HepG2 (cell line): ENCODE data around the gene CSTF3. TPM values are rescaled to one million over a fixed set of nuclear protein-coding genes. Genes with fewer than 3 reads are reported as not detected.

Experiments
- ATAC-seq: fragments of 200-7000 bp; cut with Tn5 transposase; 3 replicates; pipeline ENCODE4 v1.9.1; 2020; ENCODE audit warnings: mild to moderate bottlenecking, moderate library complexity
- BruUV-seq: library from RNA; stranded (reverse); fragments of 400-500 nt; replicated peaks from 2 replicates; lab custom pipeline; 2021; lab: Mats Ljungman, UMichigan
- CTCF ChIA-PET: fragments of 300-600 bp; formaldehyde crosslinking; extraction: SDS; loops from one replicate; lab custom pipeline; 2021; ENCODE audit warnings: low total read pairs, inconsistent platforms, low intra/inter-chr PET ratio; lab: Yijun Ruan, JAX
- POLR2A ChIA-PET: fragments of 350-600 bp; sonication (Branson Sonifier 250); formaldehyde crosslinking; loops from one replicate; lab custom pipeline; 2020; ENCODE audit warnings: antibody characterized with exemption, inconsistent platforms; lab: Yijun Ruan, JAX
- DNase-seq: peaks from one replicate; pipeline ENCODE4 v3.0.0-alpha.2; 2015; ENCODE audit warnings: low spot score
- FAIRE-seq: peaks from 3 replicates; lab custom pipeline; 2011; peaks lifted over from hg19 to GRCh38; lab: Jason Lieb, UNC
- H2AFZ ChIP-seq: one replicate; pipeline ENCODE4 v1.6.1; 2011; ENCODE audit warnings: low read length, inconsistent platforms
- H3K27ac ChIP-seq: fragments of 300-600 bp; 3 replicates; pipeline ENCODE4 v1.8.0; 2011; ENCODE audit warnings: mixed run types, mild to moderate bottlenecking, mixed read lengths, low read length, inconsistent platforms; ENCODE audit not compliant: insufficient read depth; ENCODE audit errors: extremely low read length
- H3K27me3 ChIP-seq, 2 experiments: fragments of 200-600 bp in 1 of 2; 2 replicates in 1 of 2; 3 replicates in 1 of 2; pipeline versions ENCODE4 v1.6.0 to v1.8.0; 2011; ENCODE audit warnings: low read length in 2 of 2, mild to moderate bottlenecking in 2 of 2, moderate library complexity in 2 of 2, inconsistent platforms in 1 of 2; ENCODE audit not compliant: insufficient read depth in 2 of 2, control insufficient read depth in 1 of 2
- H3K36me3 ChIP-seq, 2 experiments: fragments of 200-600 bp in 1 of 2; replicated peaks in 1 of 2; 2 replicates in 1 of 2; 3 replicates in 1 of 2; pipeline versions ENCODE4 v1.5.1 to v1.8.0; 2011; ENCODE audit warnings: low read length in 2 of 2, inconsistent platforms in 1 of 2; ENCODE audit not compliant: insufficient read depth in 2 of 2, control insufficient read depth in 1 of 2
- H3K4me1 ChIP-seq: 2 replicates; pipeline ENCODE4 v1.5.1; 2012; ENCODE audit warnings: low read length, inconsistent platforms; ENCODE audit not compliant: insufficient read depth
- H3K4me2 ChIP-seq: 2 replicates; pipeline ENCODE4 v1.6.0; 2011; ENCODE audit warnings: low read depth, low read length, inconsistent platforms
- H3K4me3 ChIP-seq, 3 experiments: fragments of 200-600 bp in 1 of 3; sonication (generic), shearing (Covaris generic) in 1 of 3; replicated peaks in 1 of 3; 2 replicates each; pipeline ENCODE4 v1.5.1; 2011 to 2016; ENCODE audit warnings: low read length in 3 of 3, inconsistent platforms in 2 of 3, low read depth in 2 of 3, mild to moderate bottlenecking in 2 of 3, control low read depth in 1 of 3, mixed read lengths in 1 of 3; ENCODE audit not compliant: insufficient read depth in 1 of 3
- H3K79me2 ChIP-seq: one replicate; pipeline ENCODE4 v1.6.1; 2011; ENCODE audit warnings: low read length, inconsistent platforms; ENCODE audit not compliant: insufficient read depth
- H3K9ac ChIP-seq: 2 replicates; pipeline ENCODE4 v1.6.0; 2011; ENCODE audit warnings: mild to moderate bottlenecking, low read depth, low read length, inconsistent platforms; ENCODE audit not compliant: insufficient read depth
- H3K9me3 ChIP-seq: 2 replicates; pipeline ENCODE4 v1.5.1; 2012; ENCODE audit warnings: mild to moderate bottlenecking, low read length
- H4K20me1 ChIP-seq: 2 replicates; pipeline ENCODE4 v1.6.0; 2011; ENCODE audit warnings: inconsistent platforms, mild to moderate bottlenecking, low read length, moderate library complexity; ENCODE audit not compliant: insufficient read depth
- ISL2 ChIP-seq: sonication (generic); formaldehyde crosslinking; IDR thresholded peaks from 2 replicates; pipeline ENCODE4 v1.5.0; 2020; ENCODE audit warnings: missing genetic modification reagents
- NCOA1 ChIP-seq: sonication (generic); formaldehyde crosslinking; IDR thresholded peaks from 2 replicates; pipeline ENCODE4 v1.9.0; 2021; ENCODE audit warnings: missing genetic modification reagents
- NFIC ChIP-seq: IDR thresholded peaks from 2 replicates; pipeline ENCODE4 v1.6.1; 2012; ENCODE audit warnings: mild to moderate bottlenecking, low read length, inconsistent platforms
- ZNF143 ChIP-seq: sonication (generic); formaldehyde crosslinking; IDR thresholded peaks from 2 replicates; pipeline ENCODE4 v1.4.0; 2020; ENCODE audit warnings: missing genetic modification reagents
- ZNF546 ChIP-seq: sonication (generic); formaldehyde crosslinking; conservative IDR thresholded peaks from 2 replicates; pipeline ENCODE4 v1.8.1; 2023; ENCODE audit warnings: mild to moderate bottlenecking, missing genetic modification reagents
- WGBS: methylation state at CpG from one replicate; pipeline ENCODE4 v1.1.6; 2017; ENCODE audit warnings: low lambda C conversion rate; 5-methylcytosine and 5-hydroxymethylcytosine counted together
- in situ Hi-C: cut with HindIII; loops from 2 replicates; pipeline ENCODE4 v1.10.0; 2017; ENCODE audit warnings: low pct_unique_long_range_greater_than_20kb; ENCODE audit not compliant: extremely low pct_ligation_motif_present
- intact Hi-C: fragments of 100-400 bp; cut with micrococcal nuclease; formaldehyde crosslinking; loops from one replicate; pipeline ENCODE4 v1.10.0; 2022; ENCODE audit not compliant: unreplicated experiment
- polyA plus RNA-seq, 8 experiments: library from polyadenylated mRNA; depleted of rRNA in 3 of 8; stranded (reverse) in 7 of 8; unstranded in 1 of 8; fragments of >200 nt; fragmentation: Illumina TruSeq in 4 of 8; extraction: Trizol in 4 of 8; gene quantifications; 2 replicates each; pipeline versions ENCODE4 v1.2.1 to v1.2.3, GENCODE V29; 2011 to 2016; ENCODE audit warnings: low read depth in 4 of 8, missing spikeins in 1 of 8, mixed read lengths in 1 of 8; ENCODE audit not compliant: insufficient read depth in 1 of 8
- total RNA-seq, 5 experiments: library from RNA; depleted of rRNA; stranded (reverse); fragments of >200 nt; fragmentation: Illumina TruSeq; extraction: Trizol; gene quantifications; 2 replicates each; pipeline ENCODE4 v1.2.3, GENCODE V29; 2016; ENCODE audit warnings: low read depth in 1 of 5
- TF ChIP-seq, protein P1 (sequence below), 2 experiments: sonication (generic) in 1 of 2; formaldehyde crosslinking in 1 of 2; IDR thresholded peaks; 2 replicates each; pipeline versions ENCODE4 v1.4.0 to v1.6.1; 2018 to 2020; ENCODE audit warnings: missing genetic modification reagents in 2 of 2, borderline replicate concordance in 1 of 2, low read depth in 1 of 2, mild to moderate bottlenecking in 1 of 2, missing biosample characterization in 1 of 2

CSTF3 gene
- total and polyA plus RNA-seq, 2 of the 13 experiments (the other 11 are each of a cell fraction or from before 2014, with no cell fraction given) = 21.5 to 43.6 TPM

DNA sequence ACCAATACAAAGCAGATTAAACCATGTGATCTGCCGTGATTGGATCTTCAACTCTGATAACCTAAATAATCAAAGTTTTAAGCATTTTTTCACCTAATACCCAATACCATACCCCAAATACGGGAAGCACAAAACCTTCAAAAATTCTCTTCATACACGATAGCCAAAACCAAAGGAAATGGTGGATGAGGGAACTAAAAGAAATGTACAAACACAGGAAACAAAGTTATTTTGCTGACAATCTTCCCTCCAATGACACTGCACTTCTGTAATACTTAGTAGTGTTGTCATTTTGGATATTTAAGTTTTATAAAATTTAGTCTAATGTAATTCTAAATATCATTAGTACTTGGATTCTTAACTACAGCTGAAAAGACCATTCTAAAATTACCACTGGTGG, 27.0 kb downstream of the CSTF3 start:
- intact Hi-C loops = no loop called here
- Histone ChIP-seq H3K4me2 (no peak overlapping the region), H3K4me3 (no peak overlapping the region), H3K79me2 (no peaks in the 10 kb centered on the region), H3K9ac (no peak overlapping the region), H3K27ac (no peak overlapping the region), H2AFZ (no peak overlapping the region), H3K36me3 (peaks cover 0 to 6% of the 10 kb centered on the region in 2 experiments; a peak in 3 of 5 replicates), H4K20me1 (no peaks in the 10 kb centered on the region), H3K9me3 (no peaks in the 10 kb centered on the region), H3K4me1 (no peaks in the 10 kb centered on the region), H3K27me3 (no peaks in the 10 kb centered on the region)
- in situ Hi-C loops = no loop called here
- TF ChIP-seq ZNF546 (no peak), ZNF143 (no peak), ISL2 (no peak), NCOA1 (CRISPR knock-in tag) (no peak)
- TF ChIP-seq, protein P1, sequence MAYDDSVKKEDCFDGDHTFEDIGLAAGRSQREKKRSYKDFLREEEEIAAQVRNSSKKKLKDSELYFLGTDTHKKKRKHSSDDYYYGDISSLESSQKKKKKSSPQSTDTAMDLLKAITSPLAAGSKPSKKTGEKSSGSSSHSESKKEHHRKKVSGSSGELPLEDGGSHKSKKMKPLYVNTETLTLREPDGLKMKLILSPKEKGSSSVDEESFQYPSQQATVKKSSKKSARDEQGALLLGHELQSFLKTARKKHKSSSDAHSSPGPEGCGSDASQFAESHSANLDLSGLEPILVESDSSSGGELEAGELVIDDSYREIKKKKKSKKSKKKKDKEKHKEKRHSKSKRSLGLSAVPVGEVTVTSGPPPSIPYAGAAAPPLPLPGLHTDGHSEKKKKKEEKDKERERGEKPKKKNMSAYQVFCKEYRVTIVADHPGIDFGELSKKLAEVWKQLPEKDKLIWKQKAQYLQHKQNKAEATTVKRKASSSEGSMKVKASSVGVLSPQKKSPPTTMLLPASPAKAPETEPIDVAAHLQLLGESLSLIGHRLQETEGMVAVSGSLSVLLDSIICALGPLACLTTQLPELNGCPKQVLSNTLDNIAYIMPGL (CRISPR knock-in tag; IDR thresholded peaks at IDR 0.05; ENCODE audit: borderline replicate concordance in 1 of 2, low read depth in 1 of 2) = no peak
- ChIA-PET POLR2A (no interaction called here), CTCF (no interaction called here)
- WGBS = 97% methylated on average over 3 of the region's 3 CpGs
- DNase-seq (no peak), FAIRE-seq (no peak), ATAC-seq (no peak)
- no TSS peak for BruUV-seq

DNA sequence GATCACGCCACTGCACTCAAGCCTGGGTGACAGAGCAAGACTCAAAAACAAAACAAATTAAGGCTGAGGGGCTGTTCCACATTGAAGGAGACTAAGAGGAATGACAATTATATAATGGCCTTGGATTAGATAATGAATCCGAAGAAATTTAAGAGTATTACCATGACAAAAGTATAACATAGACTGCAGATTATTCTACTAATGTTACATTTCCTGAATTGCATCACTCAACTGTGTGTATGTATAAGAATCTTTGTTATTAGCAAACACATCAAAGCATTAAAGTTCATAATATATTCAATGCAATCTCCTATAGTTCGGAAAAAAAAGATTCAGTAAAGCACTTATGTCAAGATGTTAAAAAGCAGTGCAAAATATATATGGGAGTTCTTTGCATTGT, 27.5 kb downstream of the CSTF3 start:
- TF ChIP-seq NFIC = no peak
- no peaks in the 10 kb centered on the region for H3K27me3 ChIP-seq
- H3K36me3 ChIP-seq = peaks cover 0 to under 1% of the 10 kb centered on the region in 2 experiments; a peak in 2 of 5 replicates
- DNase-seq (no peak), ATAC-seq (no peak), FAIRE-seq (no peak)
- in situ Hi-C loops = no loop called here
- H2AFZ ChIP-seq = no peak overlapping the region
- H3K4me2 ChIP-seq = no peak overlapping the region
- ChIA-PET POLR2A (no interaction called here), CTCF (no interaction called here)
- H3K4me3 ChIP-seq = no peak overlapping the region
- TSS peak; percentile 3 for BruUV-seq
- WGBS = 97% methylated on average over 3 of the region's 3 CpGs
- H3K9ac ChIP-seq = no peak overlapping the region
- no peak overlapping the region for H3K27ac ChIP-seq
- H3K9me3 ChIP-seq = no peaks in the 10 kb centered on the region
- intact Hi-C loops = no loop called here
- no peaks in the 10 kb centered on the region for H4K20me1 ChIP-seq
- no peaks in the 10 kb centered on the region for H3K4me1 ChIP-seq
- no peaks in the 10 kb centered on the region for H3K79me2 ChIP-seq
